DOHH2 (cell line): Measurements from ENCODE around the gene REG3A.

Experiments used
- H3F3A ChIP-seq: fragments of 200-600 bp; sonication (generic), shearing (Covaris generic); 2 replicates; pipeline ENCODE4 v1.6.0; 2016; ENCODE audit warnings: antibody characterized with exemption, mild to moderate bottlenecking; ENCODE audit not compliant: control insufficient read depth, insufficient read depth
- H3K27ac ChIP-seq: fragments of 200-600 bp; sonication (generic); 2 replicates; pipeline ENCODE4 v1.5.1; 2014; ENCODE audit warnings: low read depth, mild to moderate bottlenecking, low read length, moderate library complexity
- H3K27me3 ChIP-seq: fragments of 200-600 bp; sonication (generic); 2 replicates; pipeline ENCODE4 v1.6.1; 2014; ENCODE audit warnings: mild to moderate bottlenecking, low read length, mixed read lengths; ENCODE audit not compliant: control insufficient read depth
- H3K36me3 ChIP-seq: fragments of 200-600 bp; sonication (generic); 2 replicates; pipeline ENCODE4 v1.6.1; 2014; ENCODE audit warnings: mild to moderate bottlenecking, low read length, moderate library complexity, mixed read lengths; ENCODE audit not compliant: control insufficient read depth
- H3K4me1 ChIP-seq: fragments of 200-600 bp; sonication (generic); 2 replicates; pipeline ENCODE4 v1.6.1; 2014; ENCODE audit warnings: mild to moderate bottlenecking, low read length, mixed read lengths; ENCODE audit not compliant: control insufficient read depth
- H3K4me2 ChIP-seq: fragments of 200-600 bp; sonication (generic); 2 replicates; pipeline ENCODE4 v1.6.0; 2014; ENCODE audit warnings: mild to moderate bottlenecking, low read length, moderate library complexity
- H3K4me3 ChIP-seq: fragments of 200-600 bp; sonication (generic); 2 replicates; pipeline ENCODE4 v1.5.1; 2014; ENCODE audit warnings: mild to moderate bottlenecking, low read length, mixed read lengths
- H3K79me2 ChIP-seq: fragments of 200-600 bp; sonication (generic); 2 replicates; pipeline ENCODE4 v1.6.1; 2014; ENCODE audit warnings: mild to moderate bottlenecking, low read length, mixed read lengths; ENCODE audit not compliant: control insufficient read depth
- H3K9me2 ChIP-seq: fragments of 200-600 bp; sonication (generic); replicated peaks from 2 replicates; pipeline ENCODE4 v1.6.1; 2014; ENCODE audit warnings: mild to moderate bottlenecking, low read length, mixed read lengths; ENCODE audit not compliant: control insufficient read depth
- H3K9me3 ChIP-seq: fragments of 200-600 bp; sonication (generic); 2 replicates; pipeline ENCODE4 v1.6.1; 2014; ENCODE audit warnings: antibody characterized with exemption, low read length, mixed read lengths; ENCODE audit not compliant: control insufficient read depth, insufficient read depth
- H4K20me1 ChIP-seq: fragments of 200-600 bp; sonication (generic); 2 replicates; pipeline ENCODE4 v1.6.0; 2014; ENCODE audit warnings: low read depth, mild to moderate bottlenecking, antibody characterized with exemption, low read length, moderate library complexity; ENCODE audit not compliant: control insufficient read depth, insufficient read depth
- CTCF ChIP-seq: fragments of 200-600 bp; sonication (generic); IDR thresholded peaks from one replicate; pipeline ENCODE4 v1.5.1; 2014; ENCODE audit warnings: antibody characterized with exemption, mild to moderate bottlenecking, low read depth, low read length; ENCODE audit not compliant: poor library complexity, severe bottlenecking
- EZH2phosphoT487 ChIP-seq: fragments of 200-600 bp; sonication (generic); IDR thresholded peaks from 2 replicates; pipeline ENCODE4 v1.6.1; 2017; ENCODE audit warnings: borderline replicate concordance, mild to moderate bottlenecking, antibody characterized with exemption, low read length, moderate library complexity, mixed read lengths

Gene REG3A

GRCh38 chr2:79116997-79117928, 42.3 kb downstream of the REG3A start:
- H3K4me1 ChIP-seq = no peaks in the 10 kb centered on the region
- no peak overlapping the region for H3K4me3 ChIP-seq
- no peaks in the 10 kb centered on the region for H3K36me3 ChIP-seq
- no peaks in the 10 kb centered on the region; the same call in 1 of the 2 replicates for H3K9me3 ChIP-seq
- TF ChIP-seq CTCF (no peak), EZH2phosphoT487 (no peak)
- no peaks in the 10 kb centered on the region for H3K27me3 ChIP-seq
- no peak overlapping the region for H3K27ac ChIP-seq
- H3K4me2 ChIP-seq = no peak overlapping the region
- H3K9me2 ChIP-seq = no peaks in the 10 kb centered on the region
- no peaks in the 10 kb centered on the region for H3K79me2 ChIP-seq
- no peaks in the 10 kb centered on the region for H3F3A ChIP-seq
- H4K20me1 ChIP-seq = no peaks in the 10 kb centered on the region

DNA sequence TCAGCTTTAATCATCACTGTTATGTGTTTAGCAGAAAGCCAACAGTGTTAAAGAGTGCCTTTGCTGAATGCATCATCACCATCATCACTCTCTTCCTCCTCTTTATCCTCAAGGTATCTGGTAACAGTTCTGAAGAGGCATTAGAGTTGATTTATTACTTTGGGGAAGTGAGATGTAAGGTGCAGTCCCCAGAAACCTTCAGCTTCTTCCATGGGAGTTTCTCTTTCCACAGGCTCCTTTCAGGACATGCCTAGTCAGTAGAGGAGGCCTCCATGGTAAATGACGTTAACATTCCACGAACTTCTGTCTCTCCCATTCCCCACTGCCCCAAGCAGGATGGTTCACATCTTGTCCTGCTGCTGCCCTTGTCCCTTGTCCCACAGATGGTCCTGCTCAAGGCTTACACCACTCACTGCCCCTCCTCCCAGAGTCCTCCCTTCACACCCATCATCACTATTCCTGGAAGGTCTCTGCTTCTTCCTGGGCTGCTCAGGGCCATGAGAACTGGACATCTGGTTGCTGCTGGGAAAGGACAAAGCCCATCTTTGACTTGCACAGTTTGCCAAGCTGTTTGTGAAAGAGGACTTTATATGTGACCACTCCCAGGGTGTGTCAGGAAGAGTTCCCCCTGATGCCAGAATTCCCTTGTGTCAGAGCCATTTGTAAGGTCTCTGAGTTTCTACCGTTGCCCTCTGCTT, 44.6 kb downstream of the REG3A start:
- Histone ChIP-seq H4K20me1 (no peaks in the 10 kb centered on the region), H3K27ac (no peak overlapping the region), H3F3A (no peaks in the 10 kb centered on the region), H3K9me2 (no peaks in the 10 kb centered on the region), H3K79me2 (no peaks in the 10 kb centered on the region), H3K4me1 (no peaks in the 10 kb centered on the region), H3K27me3 (no peaks in the 10 kb centered on the region), H3K4me3 (no peak overlapping the region), H3K36me3 (no peaks in the 10 kb centered on the region), H3K4me2 (no peak overlapping the region), H3K9me3 (no peaks in the 10 kb centered on the region; the same call in 1 of the 2 replicates)
- TF ChIP-seq EZH2phosphoT487 (no peak), CTCF (no peak)

DNA sequence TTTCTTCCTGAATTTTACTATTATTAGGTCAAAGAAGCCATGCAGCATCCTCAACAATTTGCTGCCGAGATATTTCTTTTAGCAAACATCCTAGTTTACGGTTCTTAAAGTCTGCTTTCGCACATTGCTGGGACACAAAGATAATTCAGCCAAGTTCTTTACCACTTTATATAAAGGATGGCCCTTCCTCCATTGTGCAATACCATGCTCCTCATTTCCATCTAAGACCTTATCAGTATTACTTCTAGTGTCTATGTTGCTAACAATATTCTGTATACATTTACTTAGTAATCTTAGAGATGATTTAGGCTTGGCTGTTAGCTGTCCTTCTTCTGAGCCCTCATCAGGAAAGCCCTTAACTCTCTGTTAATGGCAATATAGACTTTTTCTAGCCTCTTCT, 47.3 kb downstream of the REG3A start:
- Histone ChIP-seq H4K20me1 (no peaks in the 10 kb centered on the region), H3K36me3 (no peaks in the 10 kb centered on the region), H3F3A (no peaks in the 10 kb centered on the region), H3K9me3 (no peaks in the 10 kb centered on the region; the same call in 1 of the 2 replicates), H3K9me2 (no peaks in the 10 kb centered on the region), H3K79me2 (no peaks in the 10 kb centered on the region), H3K4me2 (no peak overlapping the region), H3K4me1 (no peaks in the 10 kb centered on the region), H3K27ac (no peak overlapping the region), H3K4me3 (no peak overlapping the region), H3K27me3 (no peaks in the 10 kb centered on the region)
- TF ChIP-seq CTCF (no peak), EZH2phosphoT487 (no peak)
